A549 (cell line): Measurements from ENCODE around the gene SLC6A3.
A peak's percentile ranks its signal among the peaks of the same experiment; 100 is the strongest.

Source experiments
- BHLHE40 ChIP-seq: IDR thresholded peaks from 2 replicates; pipeline ENCODE4 v1.6.1; 2012; ENCODE audit warnings: low read depth, low read length, inconsistent platforms
- CEBPB ChIP-seq, 2 experiments: fragments of >200 bp in 1 of 2; sonication (Bioruptor Twin) in 1 of 2; formaldehyde crosslinking in 1 of 2; IDR thresholded peaks; 2 replicates each; pipeline ENCODE4 v1.6.1; 2012 to 2016
- CHD2 ChIP-seq: fragments of 150-350 bp; IDR thresholded peaks from 2 replicates; pipeline ENCODE4 v1.6.1; 2014; ENCODE audit warnings: low read length; ENCODE audit not compliant: partially characterized antibody
- GATA3 ChIP-seq: IDR thresholded peaks from 2 replicates; pipeline ENCODE4 v1.6.1; 2012; ENCODE audit warnings: borderline replicate concordance
- JUN ChIP-seq, 2 experiments: fragments of >200 bp; sonication (Bioruptor Twin); formaldehyde crosslinking; IDR thresholded peaks; 2 replicates in 1 of 2; 3 replicates in 1 of 2; pipeline ENCODE4 v1.6.1; 2016 to 2017
- JUNB ChIP-seq: fragments of >200 bp; sonication (Bioruptor Twin); formaldehyde crosslinking; IDR thresholded peaks from 2 replicates; pipeline ENCODE4 v1.6.1; 2016
- POLR2A ChIP-seq: IDR thresholded peaks from 2 replicates; pipeline ENCODE4 v1.6.1; 2012; ENCODE audit warnings: mild to moderate bottlenecking, low read length
- RAD21 ChIP-seq, 2 experiments: fragments of >200 bp in 1 of 2; sonication (Bioruptor Twin) in 1 of 2; formaldehyde crosslinking in 1 of 2; IDR thresholded peaks in 1 of 2; conservative IDR thresholded peaks in 1 of 2; 2 replicates in 1 of 2; 3 replicates in 1 of 2; pipeline ENCODE4 v1.6.1; 2012 to 2018; ENCODE audit warnings: inconsistent platforms in 1 of 2
- ZNF302 ChIP-seq: fragments of 250-450 bp; sonication (Bioruptor Pico); IDR thresholded peaks from 2 replicates; pipeline ENCODE4 v1.9.0; 2021; ENCODE audit warnings: inconsistent platforms, mild to moderate bottlenecking, moderate library complexity
- TF ChIP-seq, protein P1 (sequence below): fragments of >200 bp; sonication (Bioruptor Twin); formaldehyde crosslinking; IDR thresholded peaks from 3 replicates; pipeline ENCODE4 v1.5.1; 2016
- TF ChIP-seq, protein P2 (sequence below): fragments of 200-600 bp; sonication (generic); IDR thresholded peaks from 2 replicates; pipeline ENCODE4 v1.6.1; 2016; ENCODE audit warnings: antibody characterized with exemption, mild to moderate bottlenecking, moderate library complexity

DNA sequence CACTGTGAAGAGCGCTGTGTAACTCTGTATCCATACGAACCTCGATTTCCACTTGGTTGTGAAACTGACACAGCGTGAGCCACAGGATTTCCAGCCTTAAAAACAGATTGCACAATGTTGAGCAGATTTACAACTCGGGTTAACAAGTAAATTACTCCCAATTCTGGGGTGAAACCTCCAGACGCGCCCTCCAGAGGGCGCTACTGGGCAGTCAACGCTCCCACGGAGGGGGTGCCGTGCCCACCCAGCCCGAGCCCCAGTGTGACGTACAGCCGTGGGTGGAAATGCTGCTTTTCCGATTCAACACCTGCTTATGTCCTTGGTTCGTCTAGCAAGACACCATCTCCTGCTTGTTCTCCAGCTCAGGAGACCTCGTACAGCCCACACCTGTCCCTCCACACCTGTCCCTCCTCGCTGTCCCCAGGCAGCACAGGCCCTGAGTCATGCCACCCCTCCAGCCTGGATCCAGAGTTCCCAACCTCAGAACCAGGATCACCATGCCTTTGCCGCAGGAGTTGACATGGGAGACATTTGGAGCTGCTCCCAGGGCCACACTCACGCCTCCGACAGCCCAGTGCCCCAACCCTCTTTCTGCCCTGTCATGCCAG, 34.4 kb upstream of the SLC6A3 start:
- TF ChIP-seq POLR2A: no peak
- TF ChIP-seq JUNB: no peak
- no peak for TF ChIP-seq JUN (IDR thresholded peaks at IDR 0.05)
- TF ChIP-seq, protein P1, sequence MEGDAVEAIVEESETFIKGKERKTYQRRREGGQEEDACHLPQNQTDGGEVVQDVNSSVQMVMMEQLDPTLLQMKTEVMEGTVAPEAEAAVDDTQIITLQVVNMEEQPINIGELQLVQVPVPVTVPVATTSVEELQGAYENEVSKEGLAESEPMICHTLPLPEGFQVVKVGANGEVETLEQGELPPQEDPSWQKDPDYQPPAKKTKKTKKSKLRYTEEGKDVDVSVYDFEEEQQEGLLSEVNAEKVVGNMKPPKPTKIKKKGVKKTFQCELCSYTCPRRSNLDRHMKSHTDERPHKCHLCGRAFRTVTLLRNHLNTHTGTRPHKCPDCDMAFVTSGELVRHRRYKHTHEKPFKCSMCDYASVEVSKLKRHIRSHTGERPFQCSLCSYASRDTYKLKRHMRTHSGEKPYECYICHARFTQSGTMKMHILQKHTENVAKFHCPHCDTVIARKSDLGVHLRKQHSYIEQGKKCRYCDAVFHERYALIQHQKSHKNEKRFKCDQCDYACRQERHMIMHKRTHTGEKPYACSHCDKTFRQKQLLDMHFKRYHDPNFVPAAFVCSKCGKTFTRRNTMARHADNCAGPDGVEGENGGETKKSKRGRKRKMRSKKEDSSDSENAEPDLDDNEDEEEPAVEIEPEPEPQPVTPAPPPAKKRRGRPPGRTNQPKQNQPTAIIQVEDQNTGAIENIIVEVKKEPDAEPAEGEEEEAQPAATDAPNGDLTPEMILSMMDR: peak; percentile 69
- peak; percentile 54 to 56 for TF ChIP-seq RAD21 (conservative IDR thresholded peaks at IDR 0.05 in 1 of 2, IDR thresholded peaks at IDR 0.05 in 1 of 2)
- no peak for TF ChIP-seq CHD2
- TF ChIP-seq BHLHE40: no peak
- peak; percentile 54 to 71; a peak in 3 of 4 replicates for TF ChIP-seq CEBPB (IDR thresholded peaks at IDR 0.05)
- no peak for TF ChIP-seq GATA3
- TF ChIP-seq, protein P2, sequence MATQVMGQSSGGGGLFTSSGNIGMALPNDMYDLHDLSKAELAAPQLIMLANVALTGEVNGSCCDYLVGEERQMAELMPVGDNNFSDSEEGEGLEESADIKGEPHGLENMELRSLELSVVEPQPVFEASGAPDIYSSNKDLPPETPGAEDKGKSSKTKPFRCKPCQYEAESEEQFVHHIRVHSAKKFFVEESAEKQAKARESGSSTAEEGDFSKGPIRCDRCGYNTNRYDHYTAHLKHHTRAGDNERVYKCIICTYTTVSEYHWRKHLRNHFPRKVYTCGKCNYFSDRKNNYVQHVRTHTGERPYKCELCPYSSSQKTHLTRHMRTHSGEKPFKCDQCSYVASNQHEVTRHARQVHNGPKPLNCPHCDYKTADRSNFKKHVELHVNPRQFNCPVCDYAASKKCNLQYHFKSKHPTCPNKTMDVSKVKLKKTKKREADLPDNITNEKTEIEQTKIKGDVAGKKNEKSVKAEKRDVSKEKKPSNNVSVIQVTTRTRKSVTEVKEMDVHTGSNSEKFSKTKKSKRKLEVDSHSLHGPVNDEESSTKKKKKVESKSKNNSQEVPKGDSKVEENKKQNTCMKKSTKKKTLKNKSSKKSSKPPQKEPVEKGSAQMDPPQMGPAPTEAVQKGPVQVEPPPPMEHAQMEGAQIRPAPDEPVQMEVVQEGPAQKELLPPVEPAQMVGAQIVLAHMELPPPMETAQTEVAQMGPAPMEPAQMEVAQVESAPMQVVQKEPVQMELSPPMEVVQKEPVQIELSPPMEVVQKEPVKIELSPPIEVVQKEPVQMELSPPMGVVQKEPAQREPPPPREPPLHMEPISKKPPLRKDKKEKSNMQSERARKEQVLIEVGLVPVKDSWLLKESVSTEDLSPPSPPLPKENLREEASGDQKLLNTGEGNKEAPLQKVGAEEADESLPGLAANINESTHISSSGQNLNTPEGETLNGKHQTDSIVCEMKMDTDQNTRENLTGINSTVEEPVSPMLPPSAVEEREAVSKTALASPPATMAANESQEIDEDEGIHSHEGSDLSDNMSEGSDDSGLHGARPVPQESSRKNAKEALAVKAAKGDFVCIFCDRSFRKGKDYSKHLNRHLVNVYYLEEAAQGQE: no peak
- TF ChIP-seq ZNF302: no peak
